ENCODE data around the gene FAM13C. TPM values are rescaled to one million over a fixed set of nuclear protein-coding genes. Genes with fewer than 3 reads are reported as not detected.
A peak's percentile ranks its signal among the peaks of the same experiment; 100 is the strongest.

Gene FAM13C
- total and polyA plus RNA-seq, 2 of the 4 experiments (the other 2 are of a cell fraction) = 1.6 to 2.9 TPM

DNA sequence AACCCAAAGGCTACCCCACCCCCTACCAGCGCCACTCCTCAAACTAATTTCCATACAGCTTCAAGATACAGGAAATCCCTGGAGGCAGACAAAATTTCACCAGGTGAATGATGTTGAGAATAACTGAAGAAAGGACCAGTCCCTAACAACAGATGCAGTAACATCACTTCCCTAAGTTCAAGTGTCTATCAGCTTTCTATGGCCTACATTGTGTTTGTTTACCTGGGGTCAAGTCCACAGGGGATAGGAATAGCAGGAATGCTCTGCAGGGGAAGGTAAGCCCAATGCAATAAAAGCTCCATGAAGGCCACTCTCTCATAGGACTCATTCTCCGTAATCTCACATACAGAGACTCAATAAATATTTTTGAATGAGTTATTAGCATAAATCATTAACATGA lies 26.9 kb downstream of the FAM13C start:
- dilution Hi-C loops (cut with HindIII; ENCODE audit: low sequenced_read_pairs, unreplicated experiment) = no loop called here
- CTCF ChIA-PET = interaction anchor here (1.5 kb wide), 1 partner anchor 14 kb away, joined by 3 read pairs; no protein-coding TSS in a partner anchor

More for the DNA sequence above, 26.9 kb downstream of the FAM13C start:
- Histone ChIP-seq H3K4me1 (ENCODE audit: control insufficient read depth, insufficient read depth, low read length) (peaks cover 14% of the 10 kb centered on the region), H2AFZ (replicated peaks; ENCODE audit: low read length, poor library complexity) (no peak overlapping the region), H2BK5ac (ENCODE audit: low read depth, low read length, poor library complexity, severe bottlenecking) (peak overlapping the region; percentile 16), H2BK15ac (ENCODE audit: low read depth, low read length) (peak overlapping the region; percentile 70; the same call in 2 of the 3 replicates), H4K8ac (ENCODE audit: low read depth in 2 of 2, low read length in 2 of 2) (peak overlapping the region in 1 of 2 experiments; percentile 50; a peak in 1 of 4 replicates), H2BK120ac (ENCODE audit: low read depth, low read length) (peak overlapping the region; percentile 75; the same call in 1 of the 2 replicates), H2BK20ac (ENCODE audit: low read depth, low read length) (peak overlapping the region; percentile 59; the same call in 1 of the 2 replicates), H3K27ac (ENCODE audit: insufficient read depth, low read length) (no peak overlapping the region; the same call in 1 of the 2 replicates), H3K56ac (ENCODE audit: extremely low read depth, insufficient read depth, low read length) (no peak overlapping the region), H3K9me1 (ENCODE audit: insufficient read depth, low read length) (peaks cover 12% of the 10 kb centered on the region; the same call in 1 of the 2 replicates), H3K4ac (ENCODE audit: low read depth, low read length) (peak overlapping the region; percentile 67), H3K4me2 (ENCODE audit: low read depth, low read length) (no peak overlapping the region), H3K9ac (ENCODE audit: low read depth, low read length) (no peak overlapping the region), H3K36me3 (ENCODE audit: control insufficient read depth, insufficient read depth, low read length) (no peaks in the 10 kb centered on the region), H4K91ac (ENCODE audit: insufficient read depth, low read depth, low read length) (0 out of 2 replicates have a peak overlapping the region, but pooled peaks have one; percentile 16), H3K4me3 (ENCODE audit: insufficient read depth, low read depth, low read length) (no peak overlapping the region), H4K20me1 (ENCODE audit: insufficient read depth, low read length) (no peaks in the 10 kb centered on the region), H3K27me3 (ENCODE audit: control insufficient read depth, insufficient read depth, low read length) (no peaks in the 10 kb centered on the region), H4K5ac (ENCODE audit: low read depth, low read length) (peak overlapping the region; percentile 15; the same call in 1 of the 2 replicates), H3K23ac (ENCODE audit: low read depth, low read length) (no peak overlapping the region), H3K18ac (ENCODE audit: low read depth, low read length) (peak overlapping the region; percentile 24), H3K14ac (replicated peaks; ENCODE audit: low read depth, low read length) (peak overlapping the region; percentile 82; the same call in 1 of the 2 replicates), H3K9me3 (ENCODE audit: control insufficient read depth, insufficient read depth, low read length) (no peaks in the 10 kb centered on the region), H2AK5ac (ENCODE audit: low read depth, low read length) (no peak overlapping the region; the same call in 1 of the 2 replicates), H3K79me1 (ENCODE audit: low read depth in 1 of 2, low read length in 2 of 2) (no peaks in the 10 kb centered on the region; a peak in 1 of 4 replicates), H2AK9ac (replicated peaks; ENCODE audit: low read depth, low read length, poor library complexity) (no peak overlapping the region)
- no CpG with 5 or more reads among the region's 2 CpGs for WGBS, 2 experiments (ENCODE audit: extremely low coverage in 2 of 2, insufficient read length in 1 of 2)
- POLR2A ChIA-PET (ENCODE audit: unreplicated experiment) = no interaction called here
- BruUV-seq (replicated peaks) = no TSS peak
- no peak for ATAC-seq (ENCODE audit: low read depth)
- intact Hi-C loops (cut with micrococcal nuclease) (no loop called here), in situ Hi-C loops (cut with MboI; ENCODE audit: low sequenced_read_pairs) (no loop called here)
- no peak for TF ChIP-seq SMC3 (IDR thresholded peaks at IDR 0.05; ENCODE audit: low read depth, low read length)
- TF ChIP-seq, protein P1, sequence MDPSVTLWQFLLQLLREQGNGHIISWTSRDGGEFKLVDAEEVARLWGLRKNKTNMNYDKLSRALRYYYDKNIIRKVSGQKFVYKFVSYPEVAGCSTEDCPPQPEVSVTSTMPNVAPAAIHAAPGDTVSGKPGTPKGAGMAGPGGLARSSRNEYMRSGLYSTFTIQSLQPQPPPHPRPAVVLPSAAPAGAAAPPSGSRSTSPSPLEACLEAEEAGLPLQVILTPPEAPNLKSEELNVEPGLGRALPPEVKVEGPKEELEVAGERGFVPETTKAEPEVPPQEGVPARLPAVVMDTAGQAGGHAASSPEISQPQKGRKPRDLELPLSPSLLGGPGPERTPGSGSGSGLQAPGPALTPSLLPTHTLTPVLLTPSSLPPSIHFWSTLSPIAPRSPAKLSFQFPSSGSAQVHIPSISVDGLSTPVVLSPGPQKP (IDR thresholded peaks at IDR 0.05; ENCODE audit: borderline replicate concordance, low read depth, low read length) = no peak
- no peak for DNase-seq
